DND-41 (cell line): ENCODE results near the gene CIAO3.

ENCODE experiments used
- CTCF ChIP-seq: IDR thresholded peaks from 2 replicates; pipeline ENCODE4 v1.5.1; 2012; ENCODE audit warnings: borderline replicate concordance, low read length, moderate library complexity, mild to moderate bottlenecking; ENCODE audit not compliant: poor library complexity, severe bottlenecking; ENCODE audit errors: extremely low read depth
- EZH2 ChIP-seq: IDR thresholded peaks from 3 replicates; pipeline ENCODE4 v1.6.1; 2012; ENCODE audit warnings: borderline replicate concordance, low read depth, mild to moderate bottlenecking, moderate library complexity, low read length, inconsistent platforms; ENCODE audit not compliant: severe bottlenecking

DNA sequence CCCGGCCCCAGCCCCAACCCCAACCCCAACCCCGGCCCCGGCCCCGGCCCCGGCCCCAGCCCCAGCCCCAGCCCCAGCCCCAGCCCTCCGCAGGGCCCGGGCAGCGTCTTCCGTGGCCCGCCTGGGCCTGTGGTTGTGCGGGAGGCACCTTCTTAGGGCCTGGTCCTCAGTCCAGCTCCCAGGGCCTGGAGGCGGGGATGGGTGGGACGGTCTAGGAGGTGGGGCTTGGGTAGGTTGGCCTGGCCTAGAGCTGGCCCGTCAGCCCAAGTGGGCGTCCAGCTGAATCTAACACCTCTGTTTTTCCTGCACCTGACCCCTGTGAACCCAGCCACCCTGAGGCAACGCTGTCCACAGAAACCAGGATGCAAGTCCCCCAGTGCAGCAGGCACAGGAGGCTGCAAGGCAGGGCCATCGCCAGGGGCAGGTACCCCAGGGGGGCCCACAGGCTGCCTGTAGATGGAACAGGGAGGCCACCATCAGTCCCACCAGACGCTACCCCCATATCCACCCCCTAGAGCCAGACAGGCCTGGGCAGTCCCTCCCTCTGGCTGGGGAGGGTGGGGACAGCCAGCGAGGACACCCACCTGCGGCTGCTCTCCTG lies 28.5 kb upstream of the CIAO3 start:
- TF ChIP-seq CTCF (no peak), EZH2 (no peak)
